Naive B cell (primary cell): ENCODE data around the gene VPS29. TPM values are rescaled to one million over a fixed set of nuclear protein-coding genes. Genes with fewer than 3 reads are reported as not detected.
"Not testable (repeated sequence)": the region's sequence is repeated elsewhere in the genome, so short reads cannot be mapped to it uniquely, and the experiment has no call there.

ENCODE experiments used
- ATAC-seq, 2 donors: fragments of 150-1000 bp; cut with Tn5 transposase; 2 replicates each; pipeline ENCODE4 v1.10.0; 2021; ENCODE audit warnings: low read depth in 2 of 2, mild to moderate bottlenecking in 2 of 2, moderate library complexity in 2 of 2
- DNase-seq: peaks from one replicate; pipeline ENCODE4 v3.0.0; 2022
- H3K27ac Mint-ChIP-seq, 6 donors: one replicate each; pipeline ENCODE4 v1.8.0; 2020 to 2022; ENCODE audit warnings: mild to moderate bottlenecking in 6 of 6, mixed read lengths in 6 of 6, moderate library complexity in 5 of 6, inconsistent platforms in 2 of 6
- H3K27me3 Mint-ChIP-seq, 3 donors: one replicate each; pipeline ENCODE4 v1.8.0; 2021 to 2022; ENCODE audit warnings: mixed read lengths in 3 of 3, mild to moderate bottlenecking in 1 of 3
- H3K36me3 Mint-ChIP-seq, 2 donors: one replicate each; pipeline ENCODE4 v1.8.0; 2020 to 2022; ENCODE audit warnings: mixed read lengths in 2 of 2, inconsistent platforms in 1 of 2, mild to moderate bottlenecking in 1 of 2
- H3K4me1 Mint-ChIP-seq, 3 donors: one replicate each; pipeline ENCODE4 v1.8.0; 2020 to 2022; ENCODE audit warnings: mixed read lengths in 3 of 3, inconsistent platforms in 1 of 3, mild to moderate bottlenecking in 1 of 3, moderate library complexity in 1 of 3
- H3K4me3 Mint-ChIP-seq, 8 donors: one replicate each; pipeline ENCODE4 v1.8.0; 2020 to 2022; ENCODE audit warnings: mild to moderate bottlenecking in 8 of 8, mixed read lengths in 8 of 8, moderate library complexity in 8 of 8, inconsistent platforms in 2 of 8
- H3K9me3 Mint-ChIP-seq, 7 donors: one replicate each; pipeline ENCODE4 v1.8.0; 2020 to 2022; ENCODE audit warnings: mixed read lengths in 7 of 7, mild to moderate bottlenecking in 5 of 7, inconsistent platforms in 2 of 7, moderate library complexity in 1 of 7
- polyA plus RNA-seq, 6 donors: library from polyadenylated mRNA; unstranded; fragments of 300-500 nt; fragmentation: Illumina TruSeq; gene quantifications; one replicate each; pipeline ENCODE4 v1.2.3, GENCODE V29; 2021; ENCODE audit warnings: low read depth in 6 of 6

The VPS29 gene
- polyA plus RNA-seq: 100 to 1,000 TPM; 120 to 151 (median 143) TPM

DNA sequence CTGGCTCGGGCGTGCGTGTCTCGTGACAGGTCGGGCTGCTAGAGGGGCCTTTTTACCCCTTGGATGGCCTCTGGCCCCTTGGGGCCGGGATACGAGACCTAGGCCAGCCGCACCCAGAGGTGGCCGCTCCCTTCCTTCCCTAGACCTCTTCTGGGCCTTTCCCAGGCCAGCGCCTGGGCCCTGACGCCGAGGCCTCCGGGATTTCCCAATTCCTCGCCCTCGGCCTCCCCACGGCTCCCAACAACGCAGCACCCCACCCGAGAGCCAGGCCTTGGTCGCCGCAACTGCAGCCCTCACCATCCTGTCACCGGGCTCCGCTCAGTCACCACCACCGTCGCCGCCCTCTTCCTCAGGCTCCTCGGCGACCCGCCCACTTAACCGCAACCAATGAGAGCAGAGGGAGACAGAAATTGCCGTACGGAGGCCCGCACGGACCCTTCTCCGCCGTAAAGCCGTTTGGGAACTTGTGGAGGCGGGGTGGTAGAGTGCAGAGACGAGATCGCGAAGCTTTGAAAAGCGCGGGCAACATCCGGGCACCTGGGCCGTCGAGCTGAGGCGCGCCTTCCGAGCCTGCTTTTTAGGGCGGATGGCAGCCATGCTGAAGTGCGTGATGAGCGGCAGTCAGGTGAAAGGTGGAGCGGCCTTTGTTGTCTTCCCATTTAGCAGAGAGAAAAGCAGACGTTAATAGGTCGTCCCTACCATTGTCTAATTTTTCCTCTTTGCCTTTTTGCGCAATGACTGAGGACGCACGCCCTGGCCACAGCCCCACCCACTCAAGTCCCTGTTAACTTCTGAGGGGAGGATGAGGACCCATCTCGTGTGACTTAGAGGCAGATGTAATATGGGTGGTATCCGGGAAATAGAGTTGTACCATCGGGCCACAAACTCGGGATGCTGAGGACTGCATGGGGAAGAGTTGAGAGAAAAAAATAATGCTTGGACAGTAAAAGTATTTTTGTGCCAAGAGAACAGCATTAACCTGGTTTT is at the start of gene VPS29, which contains the start of gene RAD9B:
TSS of gene VPS29 (minus strand) at position 360 of the 987 bp plus-strand sequence. CDS start at position 300, 60 bp downstream.
TSS of gene RAD9B (plus strand) at position 580 of the 987 bp plus-strand sequence. CDS start at position 587, 7 bp downstream.
- H3K36me3 Mint-ChIP-seq: peaks cover 0 to 7% of the 10 kb centered on the region in 2 donors
- peak; percentile 99 for DNase-seq
- H3K9me3 Mint-ChIP-seq: peaks cover 0 to 4% (median 0%) of the 10 kb centered on the region in 7 donors
- H3K4me3 Mint-ChIP-seq: peak within 1 kb of the TSS; percentile 87 to 99 (median 98)
- no peaks in the 10 kb centered on the region for H3K27me3 Mint-ChIP-seq
- peak; percentile 92 to 93 for ATAC-seq
- peaks cover 19 to 37% (median 29%) of the 10 kb centered on the region in 3 donors for H3K4me1 Mint-ChIP-seq
- H3K27ac Mint-ChIP-seq: peak within 1 kb of the TSS; percentile 91 to 99 (median 96)

DNA sequence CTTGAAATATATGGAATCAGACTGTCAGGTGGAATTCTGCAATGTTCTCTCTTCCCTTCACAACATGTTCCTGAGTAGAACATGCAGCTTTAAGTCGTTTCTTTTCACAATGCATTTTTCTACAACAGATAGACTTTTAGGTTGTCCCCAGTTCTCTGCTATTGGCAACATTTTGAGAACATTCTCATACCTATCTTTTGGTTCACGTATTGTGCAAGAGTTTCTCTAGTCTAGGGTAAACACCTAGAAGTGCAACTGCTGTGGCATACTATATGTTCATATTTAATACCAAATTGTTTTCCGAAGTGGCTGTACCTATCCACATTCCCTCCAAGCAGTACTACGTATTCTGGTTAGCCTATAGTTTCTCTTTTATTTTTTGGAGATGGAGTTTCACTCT is 49.1 kb upstream of the VPS29 start:
- H3K27me3 Mint-ChIP-seq: no peaks in the 10 kb centered on the region
- peaks cover 38 to 50% (median 50%) of the 10 kb centered on the region in 3 donors for H3K4me1 Mint-ChIP-seq
- DNase-seq (no peak), ATAC-seq (no peak)
- H3K4me3 Mint-ChIP-seq: no peak overlapping the region
- peak overlapping the region in 3 of 6 donors; percentile 21 to 62 (median 39) for H3K27ac Mint-ChIP-seq
- peaks cover 0 to 13% of the 10 kb centered on the region in 2 donors for H3K36me3 Mint-ChIP-seq
- no peaks in the 10 kb centered on the region for H3K9me3 Mint-ChIP-seq

DNA sequence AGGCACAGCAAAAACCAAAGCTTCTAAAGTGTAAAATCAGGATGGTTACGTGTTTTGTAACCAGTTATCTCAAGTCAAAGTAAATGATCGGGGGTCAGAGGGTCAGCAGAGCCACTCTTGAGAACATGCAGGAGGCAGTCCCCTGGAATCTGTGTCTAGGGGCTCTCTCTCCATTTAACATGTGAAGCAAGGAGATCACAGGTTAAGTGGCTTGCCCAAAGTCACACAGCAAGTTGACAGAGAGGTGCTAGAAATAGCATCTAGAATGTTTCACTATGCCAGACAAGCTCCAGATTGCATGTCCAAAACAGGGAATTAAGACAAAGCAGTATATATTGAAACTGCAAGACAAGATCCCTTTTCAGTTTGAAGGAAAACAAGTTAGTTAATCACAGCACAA is 47.8 kb upstream of the VPS29 start:
- no peaks in the 10 kb centered on the region for H3K27me3 Mint-ChIP-seq
- H3K36me3 Mint-ChIP-seq: peaks cover 0 to 21% of the 10 kb centered on the region in 2 donors
- H3K9me3 Mint-ChIP-seq: no peaks in the 10 kb centered on the region
- H3K4me1 Mint-ChIP-seq: peaks cover 28 to 49% (median 44%) of the 10 kb centered on the region in 3 donors
- DNase-seq: no peak
- ATAC-seq: no peak
- H3K4me3 Mint-ChIP-seq: no peak overlapping the region
- H3K27ac Mint-ChIP-seq: peak overlapping the region; percentile 2 to 80 (median 62)

DNA sequence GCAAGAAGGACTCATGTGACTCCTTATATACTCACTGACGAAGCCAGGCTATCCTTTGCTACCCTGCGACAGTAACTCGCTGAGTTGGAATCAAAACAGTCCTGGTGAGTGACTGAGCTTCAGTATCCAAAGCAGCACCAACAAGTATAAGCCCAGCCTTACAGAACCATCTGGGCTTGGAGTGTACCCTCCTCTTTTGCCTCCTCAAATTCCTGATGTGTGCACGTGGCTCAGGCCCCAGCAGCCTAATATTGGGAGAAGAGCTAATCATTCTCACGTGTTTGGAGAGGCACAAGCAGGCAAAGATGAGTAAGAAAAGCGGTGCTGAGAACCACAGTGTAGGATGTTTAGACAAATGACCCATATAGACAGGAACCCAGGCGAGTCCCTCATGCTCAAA is 46.8 kb upstream of the VPS29 start:
- H3K27ac Mint-ChIP-seq: peak overlapping the region in 5 of 6 donors; percentile 15 to 79 (median 68)
- no peaks in the 10 kb centered on the region for H3K27me3 Mint-ChIP-seq
- ATAC-seq (no peak), DNase-seq (no peak)
- H3K9me3 Mint-ChIP-seq: no peaks in the 10 kb centered on the region
- no peak overlapping the region for H3K4me3 Mint-ChIP-seq
- H3K36me3 Mint-ChIP-seq: peaks cover 0 to 21% of the 10 kb centered on the region in 2 donors
- H3K4me1 Mint-ChIP-seq: peaks cover 28 to 48% (median 44%) of the 10 kb centered on the region in 3 donors

GRCh38 chr12:110547090-110547489 is 45.2 kb upstream of the VPS29 start:
- no peak for DNase-seq
- H3K4me3 Mint-ChIP-seq: no peak overlapping the region
- H3K27ac Mint-ChIP-seq: peak overlapping the region in 2 of 6 donors; percentile 17 to 25
- H3K36me3 Mint-ChIP-seq: peaks cover 0 to 31% of the 10 kb centered on the region in 2 donors
- H3K27me3 Mint-ChIP-seq: no peaks in the 10 kb centered on the region
- no peaks in the 10 kb centered on the region for H3K9me3 Mint-ChIP-seq
- ATAC-seq: no peak
- H3K4me1 Mint-ChIP-seq: peaks cover 31 to 53% (median 50%) of the 10 kb centered on the region in 3 donors

DNA sequence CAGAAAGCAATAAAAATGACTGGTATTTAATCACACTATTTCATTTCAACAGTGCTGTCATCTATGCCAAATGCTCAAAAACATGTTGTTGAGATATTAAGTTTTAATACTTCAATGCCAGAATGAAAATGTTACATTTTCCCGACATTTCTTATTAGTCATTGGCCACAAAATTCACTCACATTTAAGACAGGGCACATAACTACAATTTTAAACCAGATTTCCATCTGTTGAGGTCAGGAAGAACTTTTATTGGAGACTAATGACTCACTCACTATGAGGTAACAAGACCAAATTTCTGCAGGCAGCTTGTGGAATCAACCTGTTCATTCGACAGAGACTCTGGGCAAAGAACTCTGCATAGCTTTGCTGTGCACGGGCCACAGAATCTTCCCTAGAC is 44.4 kb upstream of the VPS29 start:
- no peaks in the 10 kb centered on the region for H3K9me3 Mint-ChIP-seq
- ATAC-seq: no peak
- no peak overlapping the region for H3K4me3 Mint-ChIP-seq
- peaks cover 0 to 31% of the 10 kb centered on the region in 2 donors for H3K36me3 Mint-ChIP-seq
- H3K27me3 Mint-ChIP-seq: no peaks in the 10 kb centered on the region
- no peak for DNase-seq
- peaks cover 26 to 48% (median 45%) of the 10 kb centered on the region in 3 donors for H3K4me1 Mint-ChIP-seq
- H3K27ac Mint-ChIP-seq: peak overlapping the region in 3 of 6 donors; percentile 7 to 86 (median 76)

DNA sequence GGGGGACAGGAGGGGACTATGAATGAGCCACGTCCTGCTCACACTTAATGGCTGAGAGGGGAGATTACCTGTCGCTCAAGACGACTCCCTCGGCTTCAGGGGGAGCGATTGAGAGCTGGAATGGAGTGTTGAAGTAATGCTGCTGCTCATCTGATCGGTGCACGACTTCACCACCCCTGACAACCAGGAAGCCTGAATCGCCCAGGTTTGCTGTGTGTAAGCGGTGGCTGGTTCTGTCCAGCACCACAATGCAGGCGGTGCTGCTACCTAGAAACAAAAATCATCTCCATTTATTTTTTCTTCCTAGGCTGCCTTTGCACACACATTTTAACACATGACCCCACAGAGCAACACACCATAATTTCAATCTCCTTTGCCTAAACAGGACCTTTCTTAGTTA is 43.9 kb upstream of the VPS29 start:
- Mint-ChIP-seq H3K4me1 (peaks cover 26 to 47% (median 45%) of the 10 kb centered on the region in 3 donors), H3K36me3 (peaks cover 0 to 29% of the 10 kb centered on the region in 2 donors), H3K4me3 (no peak overlapping the region), H3K27ac (peak overlapping the region in 2 of 6 donors; percentile 7 to 76), H3K27me3 (no peaks in the 10 kb centered on the region), H3K9me3 (no peaks in the 10 kb centered on the region)
- DNase-seq (no peak), ATAC-seq (no peak)

DNA sequence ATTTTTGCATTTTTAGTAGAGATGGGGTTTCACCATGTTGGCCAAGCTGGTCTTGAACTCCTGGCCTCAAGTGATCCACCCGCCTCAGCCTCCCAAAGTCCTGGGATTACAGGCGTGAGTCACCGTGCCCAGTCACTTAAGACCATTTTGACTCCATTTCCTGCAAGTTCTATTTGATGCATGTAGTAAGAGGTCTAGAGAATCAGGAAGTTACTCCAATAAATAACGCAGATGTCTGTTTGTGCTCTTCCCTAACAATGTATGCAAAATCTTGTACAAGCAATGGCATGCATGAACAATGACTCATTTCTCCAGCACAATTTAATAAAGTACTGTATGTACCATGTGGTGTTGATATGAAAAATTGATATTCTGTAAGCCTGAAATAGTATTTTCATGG is 43.3 kb upstream of the VPS29 start:
- Mint-ChIP-seq H3K4me1 (peaks cover 26 to 47% (median 45%) of the 10 kb centered on the region in 3 donors), H3K36me3 (peaks cover 0 to 26% of the 10 kb centered on the region in 2 donors), H3K27ac (peak overlapping the region in 2 of 6 donors; percentile 41 to 78)
- not testable (repeated sequence) for H3K9me3 Mint-ChIP-seq, H3K4me3 Mint-ChIP-seq, ATAC-seq, H3K27me3 Mint-ChIP-seq, DNase-seq

DNA sequence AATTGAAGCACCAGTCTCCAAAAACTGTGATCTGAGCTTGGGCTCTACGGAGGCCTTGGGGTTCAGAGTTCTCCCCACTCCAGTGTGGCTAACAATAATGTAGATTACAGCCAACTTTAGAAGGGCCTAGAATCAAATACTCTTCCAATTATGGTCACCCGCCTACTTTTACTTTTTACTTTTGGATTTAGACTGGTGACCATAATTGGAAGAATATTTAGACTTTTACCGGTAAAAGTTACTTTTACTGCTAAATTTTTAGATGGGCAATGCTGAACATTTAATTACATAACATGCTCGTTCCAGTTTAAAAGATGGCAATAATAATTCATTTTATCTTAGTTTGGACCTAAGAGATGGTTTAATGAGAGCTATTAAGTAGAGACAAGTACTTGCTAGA is 42.1 kb upstream of the VPS29 start:
- Mint-ChIP-seq H3K27me3 (no peaks in the 10 kb centered on the region), H3K36me3 (peaks cover 2 to 33% of the 10 kb centered on the region in 2 donors), H3K27ac (peak overlapping the region in 2 of 6 donors; percentile 57 to 77), H3K4me3 (no peak overlapping the region), H3K9me3 (no peaks in the 10 kb centered on the region), H3K4me1 (peaks cover 21 to 41% (median 37%) of the 10 kb centered on the region in 3 donors)
- DNase-seq (no peak), ATAC-seq (no peak)

DNA sequence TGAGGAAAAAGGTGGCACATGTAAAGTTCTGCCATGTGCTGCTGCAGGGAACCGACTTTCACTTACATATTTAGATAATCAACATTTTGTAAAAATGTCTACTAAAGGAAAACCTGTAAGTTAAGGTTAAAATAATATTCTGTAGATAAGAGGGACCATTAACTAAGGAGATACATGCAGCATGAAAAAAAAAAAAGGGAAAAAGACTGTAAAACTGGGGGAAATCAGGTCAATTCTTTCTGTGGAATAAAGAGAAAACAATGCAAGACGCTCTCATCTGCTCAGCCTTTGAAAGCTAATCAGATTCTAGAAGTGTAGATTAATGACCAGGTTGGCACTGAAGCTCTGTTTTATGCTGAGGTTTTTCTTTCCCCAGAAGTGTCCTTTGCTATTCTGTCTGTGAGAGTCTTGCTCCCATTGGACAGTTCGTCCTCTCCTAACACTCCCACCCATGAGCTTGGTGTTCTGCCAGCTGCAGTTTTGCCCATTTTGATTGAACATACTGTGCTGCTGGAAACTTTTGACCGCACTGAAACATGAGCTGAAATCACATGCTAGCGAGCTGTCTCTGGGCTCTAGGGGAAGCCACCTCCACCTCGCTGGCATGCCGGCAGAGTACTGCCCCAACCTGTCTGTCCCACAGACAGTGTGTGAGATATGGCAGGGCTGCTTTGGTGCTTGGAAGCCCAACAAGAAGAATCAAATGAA is 41.5 kb upstream of the VPS29 start:
- no peak for DNase-seq
- peaks cover 7 to 37% of the 10 kb centered on the region in 2 donors for H3K36me3 Mint-ChIP-seq

DNA sequence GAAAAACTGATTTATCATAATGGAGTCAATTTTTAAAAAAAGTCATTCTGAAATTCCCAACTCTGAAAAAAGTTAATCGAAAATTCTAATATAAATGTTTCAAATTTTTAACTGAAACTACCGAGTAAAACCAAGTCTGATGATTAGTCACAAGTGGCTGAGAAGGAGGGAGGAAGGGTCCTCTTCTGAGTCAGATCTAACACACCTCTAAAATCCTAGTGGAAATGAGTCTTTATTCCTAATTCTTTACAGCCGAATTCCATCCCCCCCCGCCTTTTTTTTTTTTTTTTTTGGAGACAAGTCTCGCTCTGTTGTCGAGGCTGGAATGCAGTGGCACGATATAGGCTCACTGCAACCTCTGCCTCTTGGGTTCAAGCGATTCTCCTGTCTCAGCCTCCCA is 38.1 kb upstream of the VPS29 start:
- Mint-ChIP-seq H3K4me1 (peaks cover 7 to 19% (median 12%) of the 10 kb centered on the region in 3 donors), H3K27ac (peak overlapping the region in 2 of 6 donors; percentile 66 to 76)
- ATAC-seq: no peak

More for the DNA sequence above, 41.5 kb upstream of the VPS29 start:
- no peaks in the 10 kb centered on the region for H3K27me3 Mint-ChIP-seq
- H3K9me3 Mint-ChIP-seq: no peaks in the 10 kb centered on the region
- H3K4me3 Mint-ChIP-seq: no peak overlapping the region
- no peak for ATAC-seq
- H3K4me1 Mint-ChIP-seq: peaks cover 16 to 38% (median 32%) of the 10 kb centered on the region in 3 donors
- H3K27ac Mint-ChIP-seq: peak overlapping the region; percentile 24 to 94 (median 82)

DNA sequence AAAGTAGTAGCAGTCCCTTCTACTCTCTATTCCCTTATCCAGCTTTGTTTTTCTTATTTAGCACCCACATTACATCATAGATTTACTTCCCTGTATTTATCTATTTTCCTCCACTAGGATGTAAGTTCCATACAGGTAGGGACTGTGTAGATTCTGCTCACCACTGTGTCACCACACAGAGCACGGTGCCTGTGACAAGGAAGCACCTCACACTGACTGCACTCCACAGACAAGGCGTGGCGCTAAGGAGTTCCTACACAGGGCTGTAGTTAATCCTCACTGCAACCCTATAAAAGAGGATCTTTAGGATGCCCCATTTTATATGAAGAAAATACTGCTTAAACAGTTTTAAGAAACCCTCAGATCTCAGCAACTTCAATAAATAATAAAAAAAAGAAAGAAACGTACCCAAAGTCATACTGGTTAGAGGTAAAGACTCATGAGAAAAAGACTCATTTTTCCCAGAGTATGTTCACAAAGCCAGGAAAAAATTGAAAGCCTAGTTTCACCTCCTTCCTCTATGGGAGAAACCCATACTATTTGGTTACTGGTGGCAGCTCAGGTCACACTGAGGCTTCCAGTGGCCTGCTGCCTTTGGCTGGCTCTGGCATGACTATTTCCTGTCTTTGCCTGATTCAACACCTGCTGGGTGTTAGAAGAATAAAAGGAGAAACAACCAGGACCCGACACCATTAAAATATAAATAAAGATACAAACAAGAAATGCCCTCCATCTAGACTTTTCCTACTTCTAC is 37.1 kb upstream of the VPS29 start:
- ATAC-seq (no peak), DNase-seq (no peak)
- Mint-ChIP-seq H3K27me3 (no peaks in the 10 kb centered on the region), H3K36me3 (peaks cover 15 to 30% of the 10 kb centered on the region in 2 donors), H3K9me3 (no peaks in the 10 kb centered on the region), H3K4me1 (peaks cover 7 to 19% (median 12%) of the 10 kb centered on the region in 3 donors), H3K27ac (peak overlapping the region in 3 of 6 donors; percentile 55 to 90 (median 68)), H3K4me3 (no peak overlapping the region)

More for the DNA sequence above, 38.1 kb upstream of the VPS29 start:
- H3K4me3 Mint-ChIP-seq: no peak overlapping the region
- no peaks in the 10 kb centered on the region for H3K27me3 Mint-ChIP-seq
- H3K9me3 Mint-ChIP-seq: no peaks in the 10 kb centered on the region
- DNase-seq: no peak
- peaks cover 15 to 30% of the 10 kb centered on the region in 2 donors for H3K36me3 Mint-ChIP-seq
